ENCODE data around the gene CT47A1.
"Not testable (repeated sequence)": the region's sequence is repeated elsewhere in the genome, so short reads cannot be mapped to it uniquely, and the experiment has no call there.

CT47A1 gene

GRCh38 chrX:120985660-120986059, at the start of gene CT47A1:
CT47A1 (minus strand) TSS chrX:120985760; CDS start chrX:120985529, 231 bp downstream.
- not testable (repeated sequence) for DNase-seq (ENCODE audit: low spot score)

- DNase-seq (ENCODE audit: low spot score): no peak
Measured at GRCh38 chrX:121032531-121032930, 47.0 kb upstream of the CT47A1 start.

- no peak for DNase-seq (ENCODE audit: low spot score)
Measured at GRCh38 chrX:121030083-121030482, 44.5 kb upstream of the CT47A1 start.

- no peak for DNase-seq (ENCODE audit: low spot score)
Measured at GRCh38 chrX:121028419-121028818, 42.9 kb upstream of the CT47A1 start.

GRCh38 chrX:121014826-121015225, 29.3 kb upstream of the CT47A1 start:
- no peak for DNase-seq (ENCODE audit: low spot score)

GRCh38 chrX:121013897-121014455, 28.4 kb upstream of the CT47A1 start:
- no peak for DNase-seq (ENCODE audit: low spot score)

- DNase-seq (ENCODE audit: low spot score): no peak
Measured at GRCh38 chrX:121011254-121011653, 25.7 kb upstream of the CT47A1 start.

- DNase-seq (ENCODE audit: low spot score): no peak
Measured at GRCh38 chrX:121010218-121010617, 24.7 kb upstream of the CT47A1 start.

- no peak for DNase-seq (ENCODE audit: low spot score)
Measured at GRCh38 chrX:121009764-121010163, 24.2 kb upstream of the CT47A1 start.

- DNase-seq (ENCODE audit: low spot score): no peak
Measured at GRCh38 chrX:121008920-121009319, 23.4 kb upstream of the CT47A1 start.

- no peak for DNase-seq (ENCODE audit: low spot score)
Measured at GRCh38 chrX:121000589-121000988, 15.0 kb upstream of the CT47A1 start.

GRCh38 chrX:120999413-120999812, 13.9 kb upstream of the CT47A1 start:
- DNase-seq (ENCODE audit: low spot score): no peak

GRCh38 chrX:120956500-120956899, 29.1 kb downstream of the CT47A1 start, which contains the start of gene CT47A7:
CT47A7 (minus strand) TSS chrX:120956600; CDS start chrX:120956345, 255 bp downstream.
- not testable (repeated sequence) for DNase-seq (ENCODE audit: low spot score)

All from hematopoietic multipotent progenitor cell treated with erythropoietin and hydrocortisone succinate and interleukin-3 and kit ligand, for 17 days (in vitro differentiated cells).